Ovary (tissue), 10 donors: Measurements from ENCODE around the gene BDKRB1. TPM values are rescaled to one million over a fixed set of nuclear protein-coding genes. Genes with fewer than 3 reads are reported as not detected.

Source experiments
- DNase-seq, 5 donors: peaks; one replicate each; pipeline ENCODE4 v3.0.0-alpha.2; 2019 to 2020
- H3K27ac ChIP-seq, 2 donors: fragments of 200-600 bp; one replicate each; pipeline versions ENCODE4 v1.5.1 to v1.8.0; 2019 to 2022
- H3K27me3 ChIP-seq: fragments of 200-600 bp; one replicate; pipeline ENCODE4 v1.8.0; 2022
- H3K36me3 ChIP-seq: fragments of 200-600 bp; sonication (generic); one replicate; pipeline ENCODE4 v1.5.1; 2019
- H3K4me1 ChIP-seq: one replicate; pipeline ENCODE4 v1.8.1; 2013; ENCODE audit warnings: mild to moderate bottlenecking, moderate library complexity; ENCODE audit not compliant: insufficient read depth
- H3K4me3 ChIP-seq: fragments of 200-600 bp; sonication (generic); one replicate; pipeline ENCODE4 v1.5.1; 2017
- H3K9me3 ChIP-seq, 2 donors: fragments of 200-600 bp in 1 of 2; sonication (generic) in 1 of 2; one replicate each; pipeline versions ENCODE4 v1.5.1 to v1.8.1; 2013 to 2019; ENCODE audit warnings: mild to moderate bottlenecking in 1 of 2, moderate library complexity in 1 of 2
- CTCF ChIP-seq, 3 donors: fragments of 450-650 bp in 2 of 3; fragments of 200-600 bp in 1 of 3; IDR thresholded peaks; one replicate each; pipeline versions ENCODE4 v1.5.1 to v1.8.0; 2016 to 2022; ENCODE audit warnings: antibody characterized with exemption in 3 of 3, mild to moderate bottlenecking in 1 of 3
- EP300 ChIP-seq: sonication (generic); formaldehyde crosslinking; IDR thresholded peaks from one replicate; pipeline ENCODE4 v1.6.1; 2017; ENCODE audit warnings: antibody characterized with exemption
- POLR2A ChIP-seq: fragments of 450-650 bp; IDR thresholded peaks from one replicate; pipeline ENCODE4 v1.6.1; 2017; ENCODE audit warnings: antibody characterized with exemption, mild to moderate bottlenecking, moderate library complexity
- WGBS, 3 donors: extraction: QIAGEN DNeasy Blood & Tissue Kit in 1 of 3; methylation state at CpG; one replicate each; pipeline versions ENCODE4 v1.1.5 to v1.1.7; 2013 to 2017; 5-methylcytosine and 5-hydroxymethylcytosine counted together
- intact Hi-C, 4 donors: fragments of 100-400 bp; cut with DNase I; formaldehyde crosslinking; loops; one replicate each; pipeline versions ENCODE4 v1.11.0 to v1.15.1; 2022 to 2023
- long read RNA-seq, 3 donors: library from polyadenylated mRNA in 2 of 3; unstranded in 2 of 3; transcript quantifications; one replicate each; pipeline ENCODE4 v2.0.0 and lab custom pipeline, GENCODE V29; 2021 to 2026
- polyA plus RNA-seq, 2 donors: library from polyadenylated mRNA; stranded (reverse); fragments of 200-250 nt in 1 of 2; fragments of 350-450 nt in 1 of 2; fragmentation: Illumina TruSeq in 1 of 2; extraction: RNeasy Lipid Tissue Mini Kit (QIAGEN cat#74804) in 1 of 2; gene quantifications; one replicate each; pipeline ENCODE4 v1.2.3, GENCODE V29; 2013 to 2014
- total RNA-seq, 7 donors: library from RNA; depleted of rRNA in 2 of 7; stranded (reverse); fragments of >200 nt in 2 of 7; fragmentation: NEBNext Ultra II Directional in 3 of 7; extraction: Animal tissue kit (Norgen Biotek cat#: 25700) in 3 of 7; gene quantifications; one replicate each; pipeline versions ENCODE4 v1.1.0 to v1.2.4, GENCODE V29; 2016 to 2023
- donor health status: DM: no; HTN: no; CAD: no; lungs with moderate emphysema.
- donor health status: DM: no; HTN: no; CAD: no.
- donor health status: Bipolar disorder and iron deficiency.
- donor health status: DM: yes; HTN: yes; CAD: no.
- donor health status: DM: no; HTN: no; CAD: no.
- donor health status: DM: yes; HTN: yes; CAD: no.

Gene BDKRB1
- total RNA-seq (1 to 10 TPM in 1 of 7 donors, under 1 TPM in 1, not detected in 5; 0.87 to 5.3 TPM), polyA plus RNA-seq (under 1 TPM; 0.30 to 0.63 TPM)
- long read RNA-seq, donor 1: 0 reads
- long read RNA-seq, donor 2: 0 reads
- long read RNA-seq, donor 3: 0 reads

- TF ChIP-seq EP300: no peak
- no peak for TF ChIP-seq CTCF (IDR thresholded peaks at IDR 0.05)
- TF ChIP-seq POLR2A: no peak
- WGBS, 3 donors: 46 to 57% (median 52%) methylated on average over 12 of the region's 12 CpGs
- Histone ChIP-seq H3K4me3 (no peak within 1 kb of the TSS), H3K36me3 (no peaks in the 10 kb centered on the region), H3K27ac (no peak within 1 kb of the TSS), H3K4me1 (no peaks in the 10 kb centered on the region), H3K27me3 (no peaks in the 10 kb centered on the region), H3K9me3 (no peaks in the 10 kb centered on the region)
- intact Hi-C loops: no loop called here
- DNase-seq: no peak
Measured at GRCh38 chr14:96255501-96256366, at the start of gene BDKRB1. Gene BDKRB1 (plus strand): TSS chr14:96256210. CDS start chr14:96263683, 7,473 bp downstream.

GRCh38 chr14:96206461-96206860, 49.5 kb upstream of the BDKRB1 start:
- Histone ChIP-seq H3K4me3 (no peak overlapping the region), H3K9me3 (no peaks in the 10 kb centered on the region), H3K36me3 (no peaks in the 10 kb centered on the region), H3K27ac (no peak overlapping the region), H3K4me1 (peaks cover 11% of the 10 kb centered on the region), H3K27me3 (no peaks in the 10 kb centered on the region)
- 60 to 64% (median 60%) methylated on average over 8 of the region's 8 CpGs for WGBS, 3 donors
- TF ChIP-seq POLR2A (no peak), CTCF (IDR thresholded peaks at IDR 0.05) (no peak), EP300 (no peak)
- intact Hi-C loops: no loop called here
- no peak for DNase-seq

GRCh38 chr14:96207686-96208085, 48.3 kb upstream of the BDKRB1 start:
- no peak for DNase-seq
- 82 to 87% (median 85%) methylated on average over 5 of the region's 5 CpGs for WGBS, 3 donors
- H3K36me3 ChIP-seq: no peaks in the 10 kb centered on the region
- intact Hi-C loops: no loop called here
- no peak overlapping the region for H3K27ac ChIP-seq
- H3K4me1 ChIP-seq: peaks cover 11% of the 10 kb centered on the region
- H3K9me3 ChIP-seq: no peaks in the 10 kb centered on the region
- H3K4me3 ChIP-seq: no peak overlapping the region
- TF ChIP-seq EP300 (no peak), POLR2A (no peak), CTCF (IDR thresholded peaks at IDR 0.05) (no peak)
- no peaks in the 10 kb centered on the region for H3K27me3 ChIP-seq

GRCh38 chr14:96208739-96209138, 47.3 kb upstream of the BDKRB1 start:
- peaks cover 8% of the 10 kb centered on the region for H3K4me1 ChIP-seq
- H3K27ac ChIP-seq: no peak overlapping the region
- intact Hi-C loops: no loop called here
- no peaks in the 10 kb centered on the region for H3K27me3 ChIP-seq
- no peaks in the 10 kb centered on the region for H3K9me3 ChIP-seq
- no peak overlapping the region for H3K4me3 ChIP-seq
- whole genome bisulfite sequencing, 3 donors: 82 to 88% (median 87%) methylated on average over 12 of the region's 12 CpGs
- H3K36me3 ChIP-seq: no peaks in the 10 kb centered on the region
- no peak for TF ChIP-seq CTCF (IDR thresholded peaks at IDR 0.05)
- TF ChIP-seq POLR2A: no peak
- no peak for TF ChIP-seq EP300
- DNase-seq: no peak
